Liver (tissue), 9 donors: ENCODE results near the gene DIS3L2. TPM values are rescaled to one million over a fixed set of nuclear protein-coding genes. Genes with fewer than 3 reads are reported as not detected.
A peak's percentile ranks its signal among the peaks of the same experiment; 100 is the strongest.

Experiments
- DNase-seq: peaks from one replicate; pipeline ENCODE4 v3.0.0-alpha.2; 2017; ENCODE audit warnings: low spot score
- H3K27ac ChIP-seq, 2 donors: one replicate each; pipeline ENCODE4 v1.7.0; 2013; ENCODE audit warnings: inconsistent platforms in 2 of 2, low read length in 2 of 2, control low read depth in 1 of 2, low read depth in 1 of 2, mild to moderate bottlenecking in 1 of 2
- H3K27me3 ChIP-seq, 4 donors: one replicate each; pipeline versions ENCODE4 v1.6.1 to v1.7.0; 2013; ENCODE audit warnings: low read length in 3 of 4, inconsistent platforms in 1 of 4, mild to moderate bottlenecking in 1 of 4, moderate library complexity in 1 of 4; ENCODE audit not compliant: control insufficient read depth in 4 of 4, insufficient read depth in 4 of 4
- H3K36me3 ChIP-seq, 4 donors: one replicate each; pipeline versions ENCODE4 v1.6.1 to v1.7.0; 2013; ENCODE audit warnings: low read length in 3 of 4, mild to moderate bottlenecking in 3 of 4, low read depth in 1 of 4, moderate library complexity in 1 of 4; ENCODE audit not compliant: control insufficient read depth in 4 of 4, insufficient read depth in 3 of 4
- H3K4me1 ChIP-seq, 4 donors: one replicate each; pipeline versions ENCODE4 v1.6.1 to v1.7.0; 2013; ENCODE audit warnings: low read length in 3 of 4, mild to moderate bottlenecking in 3 of 4, moderate library complexity in 1 of 4; ENCODE audit not compliant: control insufficient read depth in 4 of 4, insufficient read depth in 4 of 4
- H3K4me3 ChIP-seq, 3 donors: one replicate each; pipeline versions ENCODE4 v1.6.1 to v1.7.0; 2013; ENCODE audit warnings: low read length in 3 of 3, control low read depth in 1 of 3, low read depth in 1 of 3, mild to moderate bottlenecking in 1 of 3
- H3K9ac ChIP-seq, 2 donors: one replicate each; pipeline ENCODE4 v1.7.0; 2013; ENCODE audit warnings: low read length in 2 of 2, mild to moderate bottlenecking in 2 of 2, moderate library complexity in 2 of 2, control low read depth in 1 of 2, low read depth in 1 of 2
- H3K9me3 ChIP-seq, 4 donors: one replicate each; pipeline versions ENCODE4 v1.6.1 to v1.7.0; 2013; ENCODE audit warnings: low read length in 3 of 4; ENCODE audit not compliant: control insufficient read depth in 4 of 4
- FOXA1 ChIP-seq: IDR thresholded peaks from 2 replicates; pipeline ENCODE4 v1.6.1; 2016; ENCODE audit warnings: antibody characterized with exemption
- FOXA2 ChIP-seq: IDR thresholded peaks from 2 replicates; pipeline ENCODE4 v1.6.1; 2016; ENCODE audit warnings: antibody characterized with exemption
- GABPA ChIP-seq, 2 donors: IDR thresholded peaks in 1 of 2; conservative IDR thresholded peaks in 1 of 2; 2 replicates each; pipeline ENCODE4 v1.6.1; 2016; ENCODE audit warnings: antibody characterized with exemption in 2 of 2, mild to moderate bottlenecking in 1 of 2, moderate library complexity in 1 of 2
- HNF4A ChIP-seq, 2 donors: conservative IDR thresholded peaks; 2 replicates each; pipeline ENCODE4 v1.6.1; 2016; ENCODE audit warnings: antibody characterized with exemption in 2 of 2, mild to moderate bottlenecking in 2 of 2
- HNF4G ChIP-seq: IDR thresholded peaks from 2 replicates; pipeline ENCODE4 v1.6.1; 2016; ENCODE audit warnings: antibody characterized with exemption
- JUND ChIP-seq, 2 donors: IDR thresholded peaks; 2 replicates each; pipeline ENCODE4 v1.6.1; 2016; ENCODE audit warnings: antibody characterized with exemption in 2 of 2
- NR2F2 ChIP-seq: IDR thresholded peaks from 2 replicates; pipeline ENCODE4 v1.6.1; 2016; ENCODE audit warnings: antibody characterized with exemption
- RAD21 ChIP-seq, 2 donors: IDR thresholded peaks; 2 replicates each; pipeline ENCODE4 v1.6.1; 2016; ENCODE audit warnings: antibody characterized with exemption in 2 of 2, mild to moderate bottlenecking in 2 of 2
- RXRA ChIP-seq, 2 donors: IDR thresholded peaks; 2 replicates each; pipeline ENCODE4 v1.6.1; 2017 to 2018; ENCODE audit warnings: antibody characterized with exemption in 2 of 2, mild to moderate bottlenecking in 1 of 2
- SP1 ChIP-seq: IDR thresholded peaks from 2 replicates; pipeline ENCODE4 v1.6.1; 2018; ENCODE audit warnings: antibody characterized with exemption, mild to moderate bottlenecking
- YY1 ChIP-seq: IDR thresholded peaks from 2 replicates; pipeline ENCODE4 v1.6.1; 2016; ENCODE audit warnings: antibody characterized with exemption, mild to moderate bottlenecking
- WGBS: extraction: QIAGEN DNeasy Blood & Tissue Kit; methylation state at CpG from one replicate; pipeline ENCODE4 v1.1.7; 2013; 5-methylcytosine and 5-hydroxymethylcytosine counted together
- polyA plus RNA-seq, 2 donors: library from polyadenylated mRNA; stranded (reverse) in 1 of 2; unstranded in 1 of 2; fragments of 200-250 nt in 1 of 2; fragments of >200 nt in 1 of 2; fragmentation: Nextera tagmentation in 1 of 2; extraction: Ambion mirVana in 1 of 2; gene quantifications; one replicate each; pipeline versions ENCODE4 v1.2.1 to v1.2.3, GENCODE V29; 2013 to 2015
- total RNA-seq, 2 donors: library from RNA; depleted of rRNA; stranded (reverse); fragments of >200 nt; gene quantifications; one replicate each; pipeline ENCODE4 v1.2.3, GENCODE V29; 2014
- TF ChIP-seq, protein P1 (sequence below): IDR thresholded peaks from 2 replicates; pipeline ENCODE4 v1.6.1; 2016; ENCODE audit warnings: antibody characterized with exemption
- TF ChIP-seq, protein P2 (sequence below): IDR thresholded peaks from 2 replicates; pipeline ENCODE4 v1.6.1; 2016; ENCODE audit warnings: antibody characterized with exemption
- TF ChIP-seq, protein P3 (sequence below): IDR thresholded peaks from 2 replicates; pipeline ENCODE4 v1.6.1; 2016; ENCODE audit warnings: antibody characterized with exemption
- TF ChIP-seq, protein P4 (sequence below): fragments of 150-350 bp; IDR thresholded peaks from 2 replicates; pipeline ENCODE4 v1.5.1; 2017; ENCODE audit warnings: improper control_type of control experiment, low read depth, low read length; ENCODE audit not compliant: missing input control
- TF ChIP-seq, protein P5 (sequence below): IDR thresholded peaks from 2 replicates; pipeline ENCODE4 v1.6.1; 2016; ENCODE audit warnings: antibody characterized with exemption, mild to moderate bottlenecking
- donor health status: healthy.
- donor health status: healthy.
- donor health status: healthy.
- donor health status: healthy.
- donor health status: healthy.

DIS3L2 gene
- total and polyA plus RNA-seq, 4 donors = 5.7 to 21.5 (median 8.8) TPM

DNA sequence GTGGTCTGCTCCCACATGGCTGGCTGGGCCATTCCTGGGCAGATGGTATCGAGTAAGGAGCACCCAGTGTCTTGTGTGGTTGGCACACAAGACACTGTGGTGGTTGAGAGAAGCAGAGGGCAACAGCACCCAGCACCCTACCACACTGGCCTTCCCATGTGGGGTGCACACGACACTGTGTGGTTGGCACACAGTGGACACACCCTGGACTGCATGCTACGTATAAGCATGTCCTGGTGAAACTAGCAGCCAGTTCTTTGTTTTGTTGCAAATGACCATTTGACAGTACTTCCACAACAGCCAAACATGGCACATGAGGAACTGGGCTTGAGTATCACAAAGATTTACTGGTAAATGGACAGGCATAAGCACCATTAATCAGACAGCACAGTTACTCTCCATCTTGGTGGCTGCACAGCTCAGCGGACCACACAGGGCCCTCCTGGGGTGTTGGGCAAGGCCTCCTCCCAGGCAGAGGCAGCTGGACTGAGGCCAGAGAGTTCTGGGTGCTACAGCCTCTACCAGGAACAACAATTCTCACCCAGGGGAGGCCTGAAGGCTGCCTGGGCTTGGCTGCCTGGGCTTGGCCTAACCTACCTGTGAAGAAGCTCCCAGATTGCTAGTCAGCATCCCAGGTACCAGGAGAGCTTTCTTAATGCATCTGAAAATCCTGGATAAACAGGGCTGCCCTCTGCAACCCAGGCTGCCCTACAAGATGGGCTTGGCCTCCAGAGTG, 357.7 kb downstream of the DIS3L2 start:
- no peaks in the 10 kb centered on the region for H3K27me3 ChIP-seq
- H3K9me3 ChIP-seq = no peaks in the 10 kb centered on the region
- H3K4me3 ChIP-seq = no peak overlapping the region
- no peak for TF ChIP-seq HNF4G
- no peak for TF ChIP-seq RXRA (IDR thresholded peaks at IDR 0.05)
- TF ChIP-seq RAD21 (IDR thresholded peaks at IDR 0.05) = no peak
- TF ChIP-seq, protein P1, sequence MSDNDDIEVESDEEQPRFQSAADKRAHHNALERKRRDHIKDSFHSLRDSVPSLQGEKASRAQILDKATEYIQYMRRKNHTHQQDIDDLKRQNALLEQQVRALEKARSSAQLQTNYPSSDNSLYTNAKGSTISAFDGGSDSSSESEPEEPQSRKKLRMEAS = no peak
- no peak for TF ChIP-seq SP1
- TF ChIP-seq, protein P2, sequence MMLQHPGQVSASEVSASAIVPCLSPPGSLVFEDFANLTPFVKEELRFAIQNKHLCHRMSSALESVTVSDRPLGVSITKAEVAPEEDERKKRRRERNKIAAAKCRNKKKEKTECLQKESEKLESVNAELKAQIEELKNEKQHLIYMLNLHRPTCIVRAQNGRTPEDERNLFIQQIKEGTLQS = no peak
- no peak for TF ChIP-seq HNF4A (conservative IDR thresholded peaks at IDR 0.05)
- no peak for TF ChIP-seq FOXA2
- TF ChIP-seq YY1 = no peak
- TF ChIP-seq, protein P3, sequence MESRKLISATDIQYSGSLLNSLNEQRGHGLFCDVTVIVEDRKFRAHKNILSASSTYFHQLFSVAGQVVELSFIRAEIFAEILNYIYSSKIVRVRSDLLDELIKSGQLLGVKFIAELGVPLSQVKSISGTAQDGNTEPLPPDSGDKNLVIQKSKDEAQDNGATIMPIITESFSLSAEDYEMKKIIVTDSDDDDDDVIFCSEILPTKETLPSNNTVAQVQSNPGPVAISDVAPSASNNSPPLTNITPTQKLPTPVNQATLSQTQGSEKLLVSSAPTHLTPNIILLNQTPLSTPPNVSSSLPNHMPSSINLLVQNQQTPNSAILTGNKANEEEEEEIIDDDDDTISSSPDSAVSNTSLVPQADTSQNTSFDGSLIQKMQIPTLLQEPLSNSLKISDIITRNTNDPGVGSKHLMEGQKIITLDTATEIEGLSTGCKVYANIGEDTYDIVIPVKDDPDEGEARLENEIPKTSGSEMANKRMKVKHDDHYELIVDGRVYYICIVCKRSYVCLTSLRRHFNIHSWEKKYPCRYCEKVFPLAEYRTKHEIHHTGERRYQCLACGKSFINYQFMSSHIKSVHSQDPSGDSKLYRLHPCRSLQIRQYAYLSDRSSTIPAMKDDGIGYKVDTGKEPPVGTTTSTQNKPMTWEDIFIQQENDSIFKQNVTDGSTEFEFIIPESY = no peak
- TF ChIP-seq GABPA (IDR thresholded peaks at IDR 0.05 in 1 of 2, conservative IDR thresholded peaks at IDR 0.05 in 1 of 2) = no peak
- TF ChIP-seq NR2F2 = no peak
- TF ChIP-seq, protein P4, sequence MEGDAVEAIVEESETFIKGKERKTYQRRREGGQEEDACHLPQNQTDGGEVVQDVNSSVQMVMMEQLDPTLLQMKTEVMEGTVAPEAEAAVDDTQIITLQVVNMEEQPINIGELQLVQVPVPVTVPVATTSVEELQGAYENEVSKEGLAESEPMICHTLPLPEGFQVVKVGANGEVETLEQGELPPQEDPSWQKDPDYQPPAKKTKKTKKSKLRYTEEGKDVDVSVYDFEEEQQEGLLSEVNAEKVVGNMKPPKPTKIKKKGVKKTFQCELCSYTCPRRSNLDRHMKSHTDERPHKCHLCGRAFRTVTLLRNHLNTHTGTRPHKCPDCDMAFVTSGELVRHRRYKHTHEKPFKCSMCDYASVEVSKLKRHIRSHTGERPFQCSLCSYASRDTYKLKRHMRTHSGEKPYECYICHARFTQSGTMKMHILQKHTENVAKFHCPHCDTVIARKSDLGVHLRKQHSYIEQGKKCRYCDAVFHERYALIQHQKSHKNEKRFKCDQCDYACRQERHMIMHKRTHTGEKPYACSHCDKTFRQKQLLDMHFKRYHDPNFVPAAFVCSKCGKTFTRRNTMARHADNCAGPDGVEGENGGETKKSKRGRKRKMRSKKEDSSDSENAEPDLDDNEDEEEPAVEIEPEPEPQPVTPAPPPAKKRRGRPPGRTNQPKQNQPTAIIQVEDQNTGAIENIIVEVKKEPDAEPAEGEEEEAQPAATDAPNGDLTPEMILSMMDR = no peak
- TF ChIP-seq, protein P5, sequence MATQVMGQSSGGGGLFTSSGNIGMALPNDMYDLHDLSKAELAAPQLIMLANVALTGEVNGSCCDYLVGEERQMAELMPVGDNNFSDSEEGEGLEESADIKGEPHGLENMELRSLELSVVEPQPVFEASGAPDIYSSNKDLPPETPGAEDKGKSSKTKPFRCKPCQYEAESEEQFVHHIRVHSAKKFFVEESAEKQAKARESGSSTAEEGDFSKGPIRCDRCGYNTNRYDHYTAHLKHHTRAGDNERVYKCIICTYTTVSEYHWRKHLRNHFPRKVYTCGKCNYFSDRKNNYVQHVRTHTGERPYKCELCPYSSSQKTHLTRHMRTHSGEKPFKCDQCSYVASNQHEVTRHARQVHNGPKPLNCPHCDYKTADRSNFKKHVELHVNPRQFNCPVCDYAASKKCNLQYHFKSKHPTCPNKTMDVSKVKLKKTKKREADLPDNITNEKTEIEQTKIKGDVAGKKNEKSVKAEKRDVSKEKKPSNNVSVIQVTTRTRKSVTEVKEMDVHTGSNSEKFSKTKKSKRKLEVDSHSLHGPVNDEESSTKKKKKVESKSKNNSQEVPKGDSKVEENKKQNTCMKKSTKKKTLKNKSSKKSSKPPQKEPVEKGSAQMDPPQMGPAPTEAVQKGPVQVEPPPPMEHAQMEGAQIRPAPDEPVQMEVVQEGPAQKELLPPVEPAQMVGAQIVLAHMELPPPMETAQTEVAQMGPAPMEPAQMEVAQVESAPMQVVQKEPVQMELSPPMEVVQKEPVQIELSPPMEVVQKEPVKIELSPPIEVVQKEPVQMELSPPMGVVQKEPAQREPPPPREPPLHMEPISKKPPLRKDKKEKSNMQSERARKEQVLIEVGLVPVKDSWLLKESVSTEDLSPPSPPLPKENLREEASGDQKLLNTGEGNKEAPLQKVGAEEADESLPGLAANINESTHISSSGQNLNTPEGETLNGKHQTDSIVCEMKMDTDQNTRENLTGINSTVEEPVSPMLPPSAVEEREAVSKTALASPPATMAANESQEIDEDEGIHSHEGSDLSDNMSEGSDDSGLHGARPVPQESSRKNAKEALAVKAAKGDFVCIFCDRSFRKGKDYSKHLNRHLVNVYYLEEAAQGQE = no peak
- no peak for TF ChIP-seq JUND (IDR thresholded peaks at IDR 0.05)
- no peak for TF ChIP-seq FOXA1
- H3K27ac ChIP-seq = no peak overlapping the region
- DNase-seq = peak; percentile 30
- no peaks in the 10 kb centered on the region for H3K36me3 ChIP-seq
- H3K9ac ChIP-seq = no peak overlapping the region
- peaks cover 0 to 5% (median 0%) of the 10 kb centered on the region in 4 donors for H3K4me1 ChIP-seq
- WGBS = 93% methylated on average over 4 of the region's 4 CpGs
